ENCODE measurements around the gene ARPC2.

DNA sequence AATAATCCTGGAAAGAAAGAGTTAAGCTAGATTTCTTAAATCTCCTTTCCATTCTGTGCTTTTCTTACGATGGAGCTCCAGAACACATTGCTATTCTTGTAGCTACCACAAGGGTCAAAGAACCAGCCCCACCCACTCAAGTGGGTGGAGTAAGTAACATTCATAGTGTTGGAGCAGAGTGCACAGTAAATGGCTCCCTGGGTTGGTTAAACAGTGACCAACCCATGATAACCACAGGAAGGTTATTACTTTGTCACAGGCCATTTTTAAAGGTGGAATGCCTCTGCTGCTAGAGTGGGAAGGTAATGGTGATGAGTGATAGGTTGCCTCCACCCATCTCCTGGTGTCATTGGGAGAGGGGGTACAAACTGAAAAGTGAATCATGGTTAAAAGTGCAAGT, 13.9 kb downstream of the ARPC2 start:
- TF ChIP-seq EZH2 (IDR thresholded peaks at IDR 0.05; ENCODE audit: low read length): no peak
- TF ChIP-seq, protein P1, sequence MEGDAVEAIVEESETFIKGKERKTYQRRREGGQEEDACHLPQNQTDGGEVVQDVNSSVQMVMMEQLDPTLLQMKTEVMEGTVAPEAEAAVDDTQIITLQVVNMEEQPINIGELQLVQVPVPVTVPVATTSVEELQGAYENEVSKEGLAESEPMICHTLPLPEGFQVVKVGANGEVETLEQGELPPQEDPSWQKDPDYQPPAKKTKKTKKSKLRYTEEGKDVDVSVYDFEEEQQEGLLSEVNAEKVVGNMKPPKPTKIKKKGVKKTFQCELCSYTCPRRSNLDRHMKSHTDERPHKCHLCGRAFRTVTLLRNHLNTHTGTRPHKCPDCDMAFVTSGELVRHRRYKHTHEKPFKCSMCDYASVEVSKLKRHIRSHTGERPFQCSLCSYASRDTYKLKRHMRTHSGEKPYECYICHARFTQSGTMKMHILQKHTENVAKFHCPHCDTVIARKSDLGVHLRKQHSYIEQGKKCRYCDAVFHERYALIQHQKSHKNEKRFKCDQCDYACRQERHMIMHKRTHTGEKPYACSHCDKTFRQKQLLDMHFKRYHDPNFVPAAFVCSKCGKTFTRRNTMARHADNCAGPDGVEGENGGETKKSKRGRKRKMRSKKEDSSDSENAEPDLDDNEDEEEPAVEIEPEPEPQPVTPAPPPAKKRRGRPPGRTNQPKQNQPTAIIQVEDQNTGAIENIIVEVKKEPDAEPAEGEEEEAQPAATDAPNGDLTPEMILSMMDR (optimal IDR thresholded peaks at IDR 0.05 in 1 of 3, IDR thresholded peaks at IDR 0.05 in 1 of 3, conservative IDR thresholded peaks at IDR 0.05 in 1 of 3; ENCODE audit: extremely low read depth in 1 of 3, insufficient read depth in 2 of 3, low read length in 3 of 3): peak in 1 of 3 experiments; percentile 38

All from keratinocyte (primary cell).